GM12873 (cell line): Measurements from ENCODE around the gene TENM4.

ENCODE experiments used
- CTCF ChIP-seq: IDR thresholded peaks from 2 replicates; pipeline ENCODE4 v1.5.1; 2012; ENCODE audit warnings: low read depth, mild to moderate bottlenecking, moderate library complexity, low read length, control low read depth; ENCODE audit not compliant: insufficient read depth; ENCODE audit errors: missing control alignments

The TENM4 gene

GRCh38 chr11:78893996-78894395 lies 546.8 kb downstream of the TENM4 start:
- TF ChIP-seq CTCF = no peak

GRCh38 chr11:78889698-78890097 lies 551.1 kb downstream of the TENM4 start:
- no peak for TF ChIP-seq CTCF

GRCh38 chr11:78886616-78887015 lies 554.2 kb downstream of the TENM4 start:
- no peak for TF ChIP-seq CTCF

GRCh38 chr11:78884761-78885160 lies 556.1 kb downstream of the TENM4 start:
- no peak for TF ChIP-seq CTCF

DNA sequence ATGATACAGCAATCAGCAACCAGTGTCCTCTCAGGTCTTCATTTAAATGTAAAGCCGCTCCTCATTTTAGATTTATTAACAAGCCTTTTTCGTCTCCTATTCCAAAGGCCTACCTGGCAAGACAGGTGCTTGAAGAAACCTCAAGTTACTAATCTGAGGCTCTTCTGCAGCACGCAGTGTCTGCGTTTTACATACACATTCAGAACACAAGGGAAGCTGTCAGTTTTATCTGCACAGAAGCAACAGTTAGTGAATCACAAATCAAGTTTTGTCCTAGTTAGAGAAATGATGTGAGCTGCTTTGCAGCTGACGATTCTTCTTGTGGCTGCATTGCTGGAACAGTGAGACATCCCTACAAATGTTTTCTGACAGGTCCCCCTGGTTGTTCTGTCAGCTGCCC lies 557.3 kb downstream of the TENM4 start:
- no peak for TF ChIP-seq CTCF

DNA sequence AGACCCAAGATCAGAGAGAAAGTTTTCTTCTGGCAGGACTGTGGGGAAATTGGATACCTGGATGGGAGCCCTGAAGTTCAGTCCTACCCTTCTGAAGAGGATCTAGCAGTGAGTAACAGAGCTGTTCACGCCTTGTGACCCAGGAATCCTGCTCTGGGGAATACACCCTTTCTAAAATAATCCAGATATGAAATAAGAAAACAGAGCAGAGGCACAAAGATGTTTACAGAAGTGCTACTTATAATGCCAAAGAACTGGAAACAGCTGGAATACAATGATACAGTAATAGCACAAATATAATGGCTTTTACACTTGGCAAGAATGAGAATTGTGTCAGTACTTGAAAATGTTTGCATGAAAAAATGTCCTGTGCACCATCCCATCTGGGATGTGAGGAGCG lies 562.2 kb downstream of the TENM4 start:
- no peak for TF ChIP-seq CTCF

- TF ChIP-seq CTCF = no peak
Observed at GRCh38 chr11:78876676-78877075, 564.2 kb downstream of the TENM4 start.
